HepG2 (cell line): Measurements from ENCODE around the gene CSNK1D.

Source experiments
- KDM5B ChIP-seq: sonication (generic); formaldehyde crosslinking; IDR thresholded peaks from 2 replicates; pipeline ENCODE4 v1.4.0; 2020; ENCODE audit warnings: missing genetic modification reagents, mild to moderate bottlenecking, borderline replicate concordance
- KLF16 ChIP-seq, 2 experiments: sonication (generic) in 1 of 2; formaldehyde crosslinking in 1 of 2; IDR thresholded peaks; 2 replicates each; pipeline versions ENCODE4 v1.6.1 to v1.8.0; 2016 to 2023; ENCODE audit warnings: missing genetic modification reagents in 2 of 2, missing compliant biosample characterization in 1 of 2
- RAD21 ChIP-seq: fragments of 450-650 bp; formaldehyde crosslinking; IDR thresholded peaks from 2 replicates; pipeline ENCODE4 v1.5.0; 2020; ENCODE audit warnings: mild to moderate bottlenecking
- SOX5 ChIP-seq: IDR thresholded peaks from 2 replicates; pipeline ENCODE4 v1.6.1; 2016; ENCODE audit warnings: borderline replicate concordance
- STAG1 ChIP-seq: sonication (generic); formaldehyde crosslinking; IDR thresholded peaks from 2 replicates; pipeline ENCODE4 v1.4.0; 2020; ENCODE audit warnings: missing genetic modification reagents
- TBP ChIP-seq: sonication (generic); formaldehyde crosslinking; IDR thresholded peaks from 2 replicates; pipeline ENCODE4 v1.5.0; 2020; ENCODE audit warnings: missing genetic modification reagents
- ZBTB20 ChIP-seq: sonication (generic); formaldehyde crosslinking; IDR thresholded peaks from 2 replicates; pipeline ENCODE4 v1.8.1; 2023; ENCODE audit warnings: missing genetic modification reagents, low read depth, mild to moderate bottlenecking, borderline replicate concordance
- ZNF772 ChIP-seq: sonication (generic); formaldehyde crosslinking; IDR thresholded peaks from 2 replicates; pipeline ENCODE4 v1.5.0; 2020; ENCODE audit warnings: mild to moderate bottlenecking, missing genetic modification reagents
- TF ChIP-seq, protein P1 (sequence below): sonication (generic); formaldehyde crosslinking; IDR thresholded peaks from 2 replicates; pipeline ENCODE4 v1.5.0; 2020; ENCODE audit warnings: mild to moderate bottlenecking, missing genetic modification reagents, moderate library complexity

DNA sequence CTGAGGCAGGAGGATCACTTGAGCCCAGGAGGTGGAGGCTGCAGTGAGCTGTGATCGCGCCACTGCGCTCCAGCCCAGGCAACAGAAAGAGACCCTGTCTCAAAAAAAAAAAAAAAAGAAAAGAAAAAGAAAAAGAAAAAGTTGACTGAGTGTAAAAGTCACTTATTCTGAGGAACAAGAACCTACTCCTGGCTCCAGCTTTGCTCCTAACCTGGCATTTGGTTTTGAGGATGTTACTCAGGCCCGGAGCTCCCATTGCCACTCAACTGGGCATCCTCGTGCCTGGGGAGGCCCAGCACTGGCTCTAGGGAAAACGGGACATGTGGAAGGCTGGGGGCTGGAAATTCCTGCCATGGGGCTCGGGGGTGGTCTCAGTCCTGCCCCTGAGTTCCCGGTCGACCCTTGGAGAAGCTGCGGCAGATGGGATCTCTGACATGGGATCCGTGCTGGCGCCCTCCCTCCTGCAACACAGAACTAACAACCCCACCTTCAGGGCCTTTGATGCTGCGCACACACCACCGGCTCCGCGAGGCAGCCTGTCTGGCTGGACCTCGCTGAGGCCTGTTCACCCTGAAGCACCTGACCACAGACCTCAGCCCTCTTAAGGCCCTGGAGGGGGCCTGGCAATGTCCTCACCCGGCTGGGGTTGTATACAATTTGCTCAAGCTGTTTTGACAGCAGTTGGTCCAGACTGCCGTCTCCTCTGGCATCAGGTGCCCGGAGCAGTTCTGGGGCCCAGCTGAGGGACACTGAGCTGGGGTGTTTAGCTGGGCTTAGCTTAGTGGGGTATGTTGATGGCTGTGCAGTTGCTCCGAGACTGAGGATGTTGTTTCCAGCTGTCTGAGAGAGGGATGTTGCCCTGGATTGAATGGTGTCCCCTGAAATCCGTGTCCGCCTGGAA lies 31.6 kb upstream of the CSNK1D start:
- TF ChIP-seq TBP (CRISPR knock-in tag) (no peak), KLF16 (CRISPR knock-in tag; IDR thresholded peaks at IDR 0.05) (0 out of 4 replicates have a peak, but pooled peaks of 1 of the 2 experiments have one; percentile 31), SOX5 (CRISPR knock-in tag) (0 out of 2 replicates have a peak, but pooled peaks have one; percentile 10), STAG1 (CRISPR knock-in tag) (peak; percentile 33), RAD21 (CRISPR knock-in tag) (peak; percentile 27; the same call in 1 of the 2 replicates), KDM5B (CRISPR knock-in tag) (no peak), ZBTB20 (CRISPR knock-in tag) (no peak; the same call in 1 of the 2 replicates), ZNF772 (CRISPR knock-in tag) (no peak; the same call in 1 of the 2 replicates)
- TF ChIP-seq, protein P1, sequence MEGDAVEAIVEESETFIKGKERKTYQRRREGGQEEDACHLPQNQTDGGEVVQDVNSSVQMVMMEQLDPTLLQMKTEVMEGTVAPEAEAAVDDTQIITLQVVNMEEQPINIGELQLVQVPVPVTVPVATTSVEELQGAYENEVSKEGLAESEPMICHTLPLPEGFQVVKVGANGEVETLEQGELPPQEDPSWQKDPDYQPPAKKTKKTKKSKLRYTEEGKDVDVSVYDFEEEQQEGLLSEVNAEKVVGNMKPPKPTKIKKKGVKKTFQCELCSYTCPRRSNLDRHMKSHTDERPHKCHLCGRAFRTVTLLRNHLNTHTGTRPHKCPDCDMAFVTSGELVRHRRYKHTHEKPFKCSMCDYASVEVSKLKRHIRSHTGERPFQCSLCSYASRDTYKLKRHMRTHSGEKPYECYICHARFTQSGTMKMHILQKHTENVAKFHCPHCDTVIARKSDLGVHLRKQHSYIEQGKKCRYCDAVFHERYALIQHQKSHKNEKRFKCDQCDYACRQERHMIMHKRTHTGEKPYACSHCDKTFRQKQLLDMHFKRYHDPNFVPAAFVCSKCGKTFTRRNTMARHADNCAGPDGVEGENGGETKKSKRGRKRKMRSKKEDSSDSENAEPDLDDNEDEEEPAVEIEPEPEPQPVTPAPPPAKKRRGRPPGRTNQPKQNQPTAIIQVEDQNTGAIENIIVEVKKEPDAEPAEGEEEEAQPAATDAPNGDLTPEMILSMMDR: peak; percentile 66
